Measurements from ENCODE around the gene NRDE2. TPM values are rescaled to one million over a fixed set of nuclear protein-coding genes. Genes with fewer than 3 reads are reported as not detected.

NRDE2 gene
- total RNA-seq, 3 donors from 2014 or later: 23.0 to 31.5 (median 26.1) TPM

- no peak for DNase-seq
- TF ChIP-seq CTCF (IDR thresholded peaks at IDR 0.05): no peak
- intact Hi-C loops (cut with DNase I, micrococcal nuclease): no loop called here
- H3K9me3 ChIP-seq: no peaks in the 10 kb centered on the region
- H3K36me3 ChIP-seq (ENCODE audit: low read depth): no peaks in the 10 kb centered on the region
- H3K4me3 ChIP-seq: no peak overlapping the region
- ATAC-seq: no peak
- no peaks in the 10 kb centered on the region for H3K4me1 ChIP-seq (ENCODE audit: low read depth)
Observed at GRCh38 chr14:90321891-90322290, 9.8 kb downstream of the NRDE2 start.

GRCh38 chr14:90319634-90320541, 11.9 kb downstream of the NRDE2 start:
- Histone ChIP-seq H3K4me3 (no peak overlapping the region), H3K9me3 (no peaks in the 10 kb centered on the region), H3K4me1 (ENCODE audit: low read depth) (no peaks in the 10 kb centered on the region), H3K36me3 (ENCODE audit: low read depth) (no peaks in the 10 kb centered on the region)
- no peak for DNase-seq
- intact Hi-C loops (cut with DNase I, micrococcal nuclease): no loop called here
- ATAC-seq: no peak
- TF ChIP-seq CTCF (IDR thresholded peaks at IDR 0.05): no peak

- Histone ChIP-seq H3K4me3 (no peak overlapping the region), H3K36me3 (ENCODE audit: low read depth) (no peaks in the 10 kb centered on the region), H3K9me3 (no peaks in the 10 kb centered on the region), H3K4me1 (ENCODE audit: low read depth) (no peaks in the 10 kb centered on the region)
- ATAC-seq (no peak), DNase-seq (no peak)
- no peak for TF ChIP-seq CTCF (IDR thresholded peaks at IDR 0.05)
- intact Hi-C loops (cut with DNase I, micrococcal nuclease): no loop called here
Observed at GRCh38 chr14:90319173-90319572, 12.6 kb downstream of the NRDE2 start.

- DNase-seq (no peak), ATAC-seq (no peak)
- intact Hi-C loops (cut with DNase I, micrococcal nuclease): no loop called here
- Histone ChIP-seq H3K9me3 (no peaks in the 10 kb centered on the region), H3K4me1 (ENCODE audit: low read depth) (no peaks in the 10 kb centered on the region), H3K36me3 (ENCODE audit: low read depth) (no peaks in the 10 kb centered on the region), H3K4me3 (no peak overlapping the region)
- no peak for TF ChIP-seq CTCF (IDR thresholded peaks at IDR 0.05)
Observed at GRCh38 chr14:90318016-90318415, 13.7 kb downstream of the NRDE2 start.

GRCh38 chr14:90317286-90317685, 14.5 kb downstream of the NRDE2 start:
- no peaks in the 10 kb centered on the region for H3K4me1 ChIP-seq (ENCODE audit: low read depth)
- ATAC-seq (no peak), DNase-seq (no peak)
- intact Hi-C loops (cut with DNase I, micrococcal nuclease): no loop called here
- H3K36me3 ChIP-seq (ENCODE audit: low read depth): no peaks in the 10 kb centered on the region
- no peaks in the 10 kb centered on the region for H3K9me3 ChIP-seq
- no peak overlapping the region for H3K4me3 ChIP-seq
- TF ChIP-seq CTCF (IDR thresholded peaks at IDR 0.05): no peak
